HG03432 (cell line): ENCODE data around the gene TRPC4.

Experiments used
- ATAC-seq: cut with Tn5 transposase; IDR thresholded peaks from one replicate; pipeline ENCODE4 v1.9.1; 2021; ENCODE audit warnings: mild to moderate bottlenecking, moderate library complexity; ENCODE audit not compliant: unreplicated experiment

Gene TRPC4

GRCh38 chr13:37869756-37870488 is at the start of gene TRPC4:
Gene TRPC4, minus strand, starts transcription at chr13:37869772. Its CDS starts 86,439 bp downstream, at chr13:37783333.
- ATAC-seq = no peak

GRCh38 chr13:37918751-37919150 is 49.2 kb upstream of the TRPC4 start:
- no peak for ATAC-seq

GRCh38 chr13:37918116-37918714 is 48.6 kb upstream of the TRPC4 start:
- no peak for ATAC-seq

- no peak for ATAC-seq
Measured at GRCh38 chr13:37914781-37915391, 45.3 kb upstream of the TRPC4 start.

GRCh38 chr13:37910790-37911189 is 41.2 kb upstream of the TRPC4 start:
- no peak for ATAC-seq

- no peak for ATAC-seq
Measured at GRCh38 chr13:37906880-37907279, 37.3 kb upstream of the TRPC4 start.

GRCh38 chr13:37905736-37906135 is 36.2 kb upstream of the TRPC4 start:
- ATAC-seq = no peak

GRCh38 chr13:37899753-37900152 is 30.2 kb upstream of the TRPC4 start:
- ATAC-seq = no peak

- no peak for ATAC-seq
Measured at GRCh38 chr13:37893321-37893720, 23.7 kb upstream of the TRPC4 start.

GRCh38 chr13:37889820-37890219 is 20.2 kb upstream of the TRPC4 start:
- ATAC-seq = no peak

- ATAC-seq = no peak
Measured at GRCh38 chr13:37889102-37889501, 19.5 kb upstream of the TRPC4 start.

GRCh38 chr13:37886879-37887278 is 17.3 kb upstream of the TRPC4 start:
- ATAC-seq = no peak

GRCh38 chr13:37884674-37885073 is 15.1 kb upstream of the TRPC4 start:
- ATAC-seq = no peak

GRCh38 chr13:37884026-37884425 is 14.5 kb upstream of the TRPC4 start:
- ATAC-seq = no peak

GRCh38 chr13:37878921-37879320 is 9.3 kb upstream of the TRPC4 start:
- ATAC-seq = no peak

- ATAC-seq = no peak
Measured at GRCh38 chr13:37878496-37878895, 8.9 kb upstream of the TRPC4 start.

GRCh38 chr13:37870895-37871550 is 1.5 kb upstream of the TRPC4 start:
- no peak for ATAC-seq

- ATAC-seq = no peak
Measured at GRCh38 chr13:37870489-37870845, 895 bp upstream of the TRPC4 start.

- no peak for ATAC-seq
Measured at GRCh38 chr13:37869506-37869755, 141 bp downstream of the TRPC4 start.

- ATAC-seq = no peak
Measured at GRCh38 chr13:37868691-37869505, 674 bp downstream of the TRPC4 start.

- ATAC-seq = no peak
Measured at GRCh38 chr13:37863708-37864107, 5.9 kb downstream of the TRPC4 start.
